ENCODE data around the gene COL24A1. TPM values are rescaled to one million over a fixed set of nuclear protein-coding genes. Genes with fewer than 3 reads are reported as not detected.

COL24A1 gene
- total RNA-seq, 1 experiment from 2014 or later = 0.35 TPM

DNA sequence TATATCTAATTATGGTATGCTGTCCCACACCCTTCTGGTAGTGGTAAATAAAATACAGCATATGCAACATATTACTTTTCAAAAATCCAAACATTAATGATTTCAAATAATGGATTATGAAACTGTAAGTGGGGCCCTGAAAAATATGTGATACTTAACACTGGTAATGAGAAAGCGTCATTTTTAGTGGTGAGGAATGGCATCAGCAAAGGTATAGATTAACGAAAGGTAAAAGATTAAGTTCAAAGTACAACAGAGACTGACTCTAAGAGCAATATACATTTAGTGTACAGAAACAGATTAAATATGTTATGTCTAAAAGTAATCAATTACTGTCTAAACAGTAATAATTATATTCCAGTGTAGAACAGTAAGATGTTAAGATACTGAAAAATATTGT lies 194.1 kb downstream of the COL24A1 start:
- no peaks in the 10 kb centered on the region for H3K27me3 Mint-ChIP-seq (ENCODE audit: low read depth)
- Histone ChIP-seq H2AK5ac (ENCODE audit: insufficient read length, low read length) (no peak overlapping the region), H3K27ac (ENCODE audit: insufficient read length, low read depth, low read length) (no peak overlapping the region), H4K20me1 (ENCODE audit: control insufficient read depth, insufficient read depth, insufficient read length) (no peaks in the 10 kb centered on the region), H3K18ac (ENCODE audit: insufficient read length, low read depth, low read length) (no peak overlapping the region), H2BK12ac (ENCODE audit: insufficient read length, low read depth, low read length) (no peak overlapping the region), H4K8ac (replicated peaks; ENCODE audit: insufficient read length, low read depth, low read length) (no peak overlapping the region), H2BK20ac (ENCODE audit: low read depth, low read length, poor library complexity, severe bottlenecking) (no peak overlapping the region), H2BK120ac (ENCODE audit: low read depth, low read length, poor library complexity, severe bottlenecking) (no peak overlapping the region), H4K91ac (ENCODE audit: insufficient read length, low read depth, low read length) (no peak overlapping the region), H3K4me1 (ENCODE audit: insufficient read depth, low read length) (no peaks in the 10 kb centered on the region), H3K9ac (ENCODE audit: extremely low read depth, insufficient read length, low read length) (no peak overlapping the region), H3K56ac (ENCODE audit: insufficient read length, low read depth, low read length) (no peak overlapping the region), H3K23me2 (ENCODE audit: insufficient read length, low read depth, low read length, poor library complexity, severe bottlenecking) (no peaks in the 10 kb centered on the region), H3K9me3 (ENCODE audit: control insufficient read depth, low read depth, low read length) (no peaks in the 10 kb centered on the region), H2BK5ac (ENCODE audit: insufficient read length, low read length) (no peak overlapping the region), H3K14ac (ENCODE audit: insufficient read depth, low read length) (no peak overlapping the region), H2BK15ac (ENCODE audit: low read depth, low read length) (no peak overlapping the region), H4K5ac (ENCODE audit: insufficient read length, low read depth, low read length) (no peak overlapping the region), H2AFZ (ENCODE audit: low read length) (no peak overlapping the region), H3K4ac (ENCODE audit: low read depth, low read length) (no peak overlapping the region), H3K79me2 (ENCODE audit: insufficient read depth, low read length) (no peaks in the 10 kb centered on the region), H3K4me2 (ENCODE audit: insufficient read depth, insufficient read length, low read length) (no peak overlapping the region), H3K27me3 (ENCODE audit: insufficient read depth, low read length) (no peaks in the 10 kb centered on the region), H3K79me1 (ENCODE audit: insufficient read depth, low read depth, low read length, poor library complexity, severe bottlenecking) (no peaks in the 10 kb centered on the region), H3K23ac (ENCODE audit: insufficient read length, low read depth, low read length) (no peak overlapping the region), H3T11ph (ENCODE audit: low read length) (no peak overlapping the region)
- no peaks in the 10 kb centered on the region for H3K36me3 Mint-ChIP-seq (ENCODE audit: insufficient read depth in 1 of 3, low read depth in 3 of 3)
- no CpG with 5 or more reads among the region's 2 CpGs for WGBS (ENCODE audit: extremely low coverage, insufficient read length, low lambda C conversion rate)
- H3K4me3 Mint-ChIP-seq = no peak overlapping the region
- no peak overlapping the region for H3K27ac Mint-ChIP-seq
- H3K9me3 Mint-ChIP-seq = no peaks in the 10 kb centered on the region
- H3K4me1 Mint-ChIP-seq = 0 out of 4 replicates have a peak, but pooled peaks cover 0 to 6% of the 10 kb centered on the region in 2 experiments
- no peak for DNase-seq
- TF ChIP-seq, protein P1, sequence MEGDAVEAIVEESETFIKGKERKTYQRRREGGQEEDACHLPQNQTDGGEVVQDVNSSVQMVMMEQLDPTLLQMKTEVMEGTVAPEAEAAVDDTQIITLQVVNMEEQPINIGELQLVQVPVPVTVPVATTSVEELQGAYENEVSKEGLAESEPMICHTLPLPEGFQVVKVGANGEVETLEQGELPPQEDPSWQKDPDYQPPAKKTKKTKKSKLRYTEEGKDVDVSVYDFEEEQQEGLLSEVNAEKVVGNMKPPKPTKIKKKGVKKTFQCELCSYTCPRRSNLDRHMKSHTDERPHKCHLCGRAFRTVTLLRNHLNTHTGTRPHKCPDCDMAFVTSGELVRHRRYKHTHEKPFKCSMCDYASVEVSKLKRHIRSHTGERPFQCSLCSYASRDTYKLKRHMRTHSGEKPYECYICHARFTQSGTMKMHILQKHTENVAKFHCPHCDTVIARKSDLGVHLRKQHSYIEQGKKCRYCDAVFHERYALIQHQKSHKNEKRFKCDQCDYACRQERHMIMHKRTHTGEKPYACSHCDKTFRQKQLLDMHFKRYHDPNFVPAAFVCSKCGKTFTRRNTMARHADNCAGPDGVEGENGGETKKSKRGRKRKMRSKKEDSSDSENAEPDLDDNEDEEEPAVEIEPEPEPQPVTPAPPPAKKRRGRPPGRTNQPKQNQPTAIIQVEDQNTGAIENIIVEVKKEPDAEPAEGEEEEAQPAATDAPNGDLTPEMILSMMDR (conservative IDR thresholded peaks at IDR 0.05) = no peak
